22Rv1 (cell line): ENCODE data around the gene PTGES3.

Experiments used
- ZFX ChIP-seq: fragments of 450-650 bp; IDR thresholded peaks from 2 replicates; pipeline ENCODE4 v1.6.1; 2017; ENCODE audit warnings: antibody characterized with exemption, borderline replicate concordance
- TF ChIP-seq, protein P1 (sequence below): fragments of 450-650 bp; IDR thresholded peaks from 2 replicates; pipeline ENCODE4 v1.5.1; 2017; ENCODE audit warnings: mild to moderate bottlenecking

DNA sequence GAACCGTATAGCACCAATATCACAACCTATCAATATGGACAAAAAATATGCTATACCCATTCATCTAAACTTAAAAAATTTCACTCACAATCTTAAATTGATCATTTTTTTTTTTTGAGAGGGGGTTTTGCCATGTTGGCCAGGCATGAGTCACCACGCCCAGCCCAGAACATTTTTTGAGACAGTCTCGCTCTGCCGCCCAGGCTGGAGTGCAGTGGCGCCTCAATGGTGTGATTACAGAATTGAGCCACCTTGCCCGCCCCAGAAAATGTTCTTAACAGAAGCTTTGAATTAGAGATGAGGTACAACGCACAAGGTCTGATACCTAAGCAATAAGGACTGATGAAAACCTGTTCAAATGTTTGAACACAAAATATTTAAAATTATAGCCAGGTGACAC, 26.5 kb downstream of the PTGES3 start:
- TF ChIP-seq, protein P1, sequence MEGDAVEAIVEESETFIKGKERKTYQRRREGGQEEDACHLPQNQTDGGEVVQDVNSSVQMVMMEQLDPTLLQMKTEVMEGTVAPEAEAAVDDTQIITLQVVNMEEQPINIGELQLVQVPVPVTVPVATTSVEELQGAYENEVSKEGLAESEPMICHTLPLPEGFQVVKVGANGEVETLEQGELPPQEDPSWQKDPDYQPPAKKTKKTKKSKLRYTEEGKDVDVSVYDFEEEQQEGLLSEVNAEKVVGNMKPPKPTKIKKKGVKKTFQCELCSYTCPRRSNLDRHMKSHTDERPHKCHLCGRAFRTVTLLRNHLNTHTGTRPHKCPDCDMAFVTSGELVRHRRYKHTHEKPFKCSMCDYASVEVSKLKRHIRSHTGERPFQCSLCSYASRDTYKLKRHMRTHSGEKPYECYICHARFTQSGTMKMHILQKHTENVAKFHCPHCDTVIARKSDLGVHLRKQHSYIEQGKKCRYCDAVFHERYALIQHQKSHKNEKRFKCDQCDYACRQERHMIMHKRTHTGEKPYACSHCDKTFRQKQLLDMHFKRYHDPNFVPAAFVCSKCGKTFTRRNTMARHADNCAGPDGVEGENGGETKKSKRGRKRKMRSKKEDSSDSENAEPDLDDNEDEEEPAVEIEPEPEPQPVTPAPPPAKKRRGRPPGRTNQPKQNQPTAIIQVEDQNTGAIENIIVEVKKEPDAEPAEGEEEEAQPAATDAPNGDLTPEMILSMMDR, result no peak
- TF ChIP-seq ZFX, result no peak
